Stimulated activated CD4-positive, alpha-beta T cell treated with anti-CD3 and anti-CD28 coated beads, Interleukin-15, amount 100 ng/mL, for 1 hour (primary cell): ENCODE results near the gene TAX1BP1.
"Not testable (repeated sequence)": the region's sequence is repeated elsewhere in the genome, so short reads cannot be mapped to it uniquely, and the experiment has no call there.

Source experiments
- DNase-seq, 2 donors: peaks; one replicate each; pipeline ENCODE4 v3.0.0-alpha.2; 2020; ENCODE audit warnings: low read depth in 1 of 2, low spot score in 1 of 2

Gene TAX1BP1

DNA sequence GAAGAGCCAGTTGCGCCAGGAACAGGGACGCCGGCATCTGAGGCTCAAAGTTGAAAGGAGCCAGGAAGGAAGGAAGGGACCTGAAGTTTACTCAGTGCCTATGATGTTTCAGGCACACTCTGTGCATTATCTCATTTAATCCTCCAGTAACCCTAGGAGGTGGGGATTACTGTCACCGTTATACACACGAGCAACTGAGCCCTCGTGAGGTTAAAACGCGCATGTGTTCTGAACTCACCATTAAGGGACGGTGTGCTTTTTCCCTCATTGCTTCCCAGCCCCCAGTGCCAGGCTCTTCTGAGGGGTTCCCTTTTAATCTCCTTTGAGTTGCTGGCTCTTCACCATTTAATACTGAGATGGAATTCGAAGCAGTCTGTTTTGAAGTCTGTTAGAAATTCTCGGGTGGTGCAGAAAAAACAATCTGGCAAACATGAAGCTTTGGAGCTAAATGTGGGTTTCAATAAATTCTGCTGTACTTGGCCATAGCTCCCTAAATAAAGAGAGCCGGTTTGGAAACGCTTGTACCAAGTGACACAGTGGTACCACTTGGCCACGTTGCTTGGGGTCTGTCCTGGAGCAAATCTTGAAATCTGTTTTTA, 102.2 kb downstream of the TAX1BP1 start:
- DNase-seq = no peak

DNA sequence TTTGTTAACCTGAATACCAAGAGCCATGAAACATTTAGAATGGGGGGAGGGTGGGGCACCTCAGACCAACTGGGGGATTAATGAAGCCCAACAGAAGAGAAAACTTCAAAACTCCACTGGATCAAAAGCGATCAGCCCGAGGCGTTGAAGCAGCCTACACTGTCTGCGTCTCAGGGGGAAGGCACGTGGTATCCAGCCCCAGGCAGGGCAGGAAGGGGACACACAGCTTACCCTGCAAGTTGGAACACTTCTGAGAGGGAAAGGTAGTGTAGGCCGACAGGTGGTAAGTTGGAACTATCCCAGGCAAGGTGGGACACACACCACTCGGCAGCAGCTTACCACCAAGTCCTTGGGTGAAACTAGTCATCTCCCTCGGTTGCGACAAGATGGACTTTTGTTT, 102.9 kb downstream of the TAX1BP1 start:
- no peak for DNase-seq

DNA sequence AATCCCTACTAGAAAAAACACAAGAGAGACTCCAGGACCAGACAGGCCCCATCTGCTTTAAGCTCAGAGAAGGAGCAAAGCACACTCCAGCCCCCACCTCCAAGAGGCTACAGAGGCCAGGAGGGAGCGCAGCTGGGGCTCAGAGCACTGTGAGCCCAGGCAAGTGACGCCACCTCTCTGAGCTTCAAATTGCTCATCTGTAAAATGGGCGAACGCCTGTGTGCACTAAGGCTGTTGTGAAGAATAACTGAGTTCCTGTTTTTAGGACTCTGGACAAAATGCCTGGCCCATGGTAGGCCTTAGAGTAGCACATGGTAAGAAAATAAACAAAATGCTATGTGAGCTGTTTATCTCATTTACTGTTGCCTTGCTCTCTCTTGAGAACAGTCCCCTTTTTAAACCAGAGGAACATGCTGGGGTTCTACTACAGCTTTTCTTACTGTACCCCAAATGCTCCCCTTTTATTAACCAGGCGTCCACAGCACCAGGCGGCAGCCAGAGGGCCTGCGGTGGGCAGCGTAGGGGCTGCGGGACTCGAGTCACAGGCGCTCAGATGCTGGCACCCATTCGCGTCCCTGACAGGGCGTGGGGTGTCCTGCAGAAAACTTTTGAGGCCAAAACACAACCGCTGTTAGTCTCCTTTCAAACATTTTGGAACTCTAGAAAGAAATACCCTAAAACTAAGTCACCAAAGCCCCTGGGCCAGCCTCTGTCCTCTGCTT, 103.8 kb downstream of the TAX1BP1 start:
- DNase-seq = no peak

DNA sequence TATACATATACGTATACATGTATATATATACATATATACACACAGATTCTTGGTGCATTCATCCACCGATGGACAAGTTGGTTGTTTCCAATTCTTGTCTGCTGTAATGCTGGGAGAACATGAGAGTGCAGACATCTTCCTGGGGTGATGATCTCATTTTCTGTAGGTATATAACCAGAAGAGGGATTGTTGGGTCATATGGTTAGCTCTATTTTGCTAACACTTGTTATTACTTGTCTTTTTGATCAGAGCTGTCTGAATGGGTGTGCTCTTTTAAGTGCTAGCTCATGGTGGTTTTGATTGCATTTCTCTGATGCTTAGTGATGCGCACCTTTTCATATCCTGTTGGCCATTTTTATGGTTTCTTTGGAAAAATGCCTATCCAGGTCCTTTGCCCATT, 106.4 kb downstream of the TAX1BP1 start:
- DNase-seq = no peak

DNA sequence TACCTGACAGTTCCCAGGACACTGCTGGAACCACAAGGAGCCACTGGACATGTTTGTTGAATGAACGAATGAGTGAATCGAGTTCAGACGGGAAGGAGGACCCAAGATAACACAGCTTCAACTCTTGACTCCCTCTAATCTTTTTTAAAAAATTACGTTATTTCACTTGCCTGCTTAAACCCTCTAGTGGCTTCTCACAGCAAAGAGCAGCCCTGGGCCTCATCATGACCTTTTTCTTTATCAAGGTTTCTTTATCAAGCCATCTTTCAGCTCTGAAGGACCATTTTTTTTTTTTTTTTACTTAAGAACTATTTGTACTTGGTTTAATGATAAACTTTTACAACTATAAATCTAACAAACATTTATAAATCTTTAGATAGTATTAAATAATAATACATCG, 110.6 kb downstream of the TAX1BP1 start:
- DNase-seq = no peak

DNA sequence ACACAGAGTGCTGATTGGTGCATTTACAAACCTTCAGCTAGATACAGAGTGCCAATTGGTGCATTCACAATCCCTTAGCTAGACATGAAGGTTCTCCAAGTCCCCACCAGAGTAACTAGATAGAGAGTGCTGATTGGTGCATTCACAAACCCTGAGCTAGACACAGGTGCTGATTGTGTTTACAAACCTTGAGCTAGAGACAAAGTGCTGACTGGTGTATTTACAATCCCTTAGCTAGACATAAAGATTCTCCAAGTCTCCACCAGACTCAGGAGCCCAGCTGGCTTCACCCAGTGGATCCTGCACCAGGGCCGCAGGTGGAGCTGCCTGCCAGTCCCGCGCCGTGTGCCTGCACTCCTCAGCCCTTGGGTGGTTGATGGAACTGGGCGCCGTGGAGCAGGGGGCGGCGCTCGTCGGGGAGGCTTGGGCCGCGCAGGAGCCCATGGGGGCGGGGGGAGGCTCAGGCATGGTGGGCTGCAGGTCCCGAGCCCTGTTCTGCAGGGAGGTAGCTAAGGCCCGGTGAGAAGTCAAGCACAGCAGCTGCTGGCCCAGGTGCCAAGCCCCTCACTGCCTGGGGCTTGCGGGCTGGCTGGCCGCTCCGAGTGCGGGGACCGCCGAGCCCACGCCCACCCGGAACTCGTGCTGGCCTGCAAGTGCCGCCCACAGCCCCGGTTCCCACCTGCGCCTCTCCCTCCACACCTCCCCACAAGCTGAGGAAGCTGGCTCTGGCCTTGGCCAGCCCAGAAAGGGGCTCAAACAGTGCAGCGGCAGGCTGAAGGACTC, 116.9 kb downstream of the TAX1BP1 start:
- DNase-seq = not testable (repeated sequence)

DNA sequence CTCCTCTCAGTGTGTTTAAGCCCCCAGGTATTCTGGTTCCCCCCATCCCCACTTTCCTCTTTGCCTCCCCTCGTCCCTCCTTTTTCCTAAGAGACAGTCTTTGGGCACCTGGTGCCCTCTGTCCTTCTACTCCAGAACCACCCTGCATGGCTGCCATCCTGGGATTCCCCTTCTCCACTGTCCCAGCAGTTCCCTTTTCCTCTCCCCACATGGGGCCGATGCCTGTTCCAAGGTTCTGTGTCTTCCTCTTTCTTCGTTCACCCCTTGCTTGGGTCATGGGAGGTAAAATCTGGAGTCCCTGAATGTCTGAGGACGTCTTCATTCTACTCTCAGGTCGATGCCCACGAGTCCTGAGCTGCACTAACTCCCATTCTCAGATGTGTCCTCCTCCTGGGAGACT, 120.8 kb downstream of the TAX1BP1 start:
- DNase-seq = no peak

DNA sequence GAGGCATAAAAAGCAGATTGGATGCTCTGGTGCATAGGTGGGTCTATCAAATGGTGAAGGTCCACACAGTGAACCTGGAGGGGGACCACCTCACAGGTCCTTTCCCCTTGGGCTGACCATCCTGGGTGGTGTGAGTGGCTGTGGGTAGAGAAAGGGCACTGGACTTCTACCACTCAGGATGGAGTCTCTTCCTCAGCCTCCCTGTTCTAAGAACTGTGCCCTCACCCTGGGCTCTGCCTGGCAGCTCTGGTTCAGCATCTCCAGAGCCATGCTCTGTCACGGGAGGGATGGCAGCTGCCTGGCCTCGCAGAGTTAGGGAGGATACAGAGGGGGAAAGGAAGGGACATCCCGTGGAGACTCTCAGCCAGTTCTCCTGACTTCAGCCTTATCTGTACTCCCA, 121.8 kb downstream of the TAX1BP1 start:
- DNase-seq = no peak

DNA sequence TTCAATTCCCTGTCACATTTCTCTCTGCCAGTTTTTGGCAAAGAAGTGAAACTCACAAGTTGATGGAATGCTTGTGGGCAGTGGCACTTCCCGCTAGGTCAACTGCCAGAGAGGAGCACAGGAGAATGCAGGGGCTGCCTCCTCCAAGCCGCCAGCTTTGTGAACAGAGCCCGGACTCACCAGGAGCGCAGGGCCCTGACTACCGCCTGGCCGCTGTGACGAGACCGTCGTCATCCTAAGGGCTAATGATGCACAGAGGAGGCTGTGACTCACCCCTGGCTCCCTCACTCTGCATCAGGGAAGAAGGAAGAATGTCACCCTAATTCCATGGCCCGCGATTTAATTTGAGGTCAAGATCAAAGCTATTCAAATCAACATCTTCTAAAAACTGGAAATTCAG, 123.9 kb downstream of the TAX1BP1 start:
- no peak for DNase-seq

DNA sequence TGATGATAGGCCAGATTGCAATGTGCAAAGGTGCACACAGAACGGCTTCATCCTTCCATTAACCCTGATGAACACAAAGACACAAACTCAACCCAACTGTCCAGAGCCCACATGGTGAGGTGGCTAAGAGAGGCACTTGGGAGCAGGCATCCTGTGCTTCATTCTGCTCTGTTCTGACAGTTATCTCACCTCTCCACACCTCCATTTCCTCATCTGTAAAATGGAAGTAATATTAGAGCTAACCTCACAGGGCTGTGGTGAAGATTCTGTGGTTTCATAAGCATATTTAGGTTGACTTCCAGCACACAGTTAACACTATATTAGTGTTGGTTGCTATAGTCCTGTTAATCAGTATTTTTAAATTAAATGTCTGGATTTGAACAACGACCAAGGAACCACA, 126.3 kb downstream of the TAX1BP1 start:
- DNase-seq = no peak

DNA sequence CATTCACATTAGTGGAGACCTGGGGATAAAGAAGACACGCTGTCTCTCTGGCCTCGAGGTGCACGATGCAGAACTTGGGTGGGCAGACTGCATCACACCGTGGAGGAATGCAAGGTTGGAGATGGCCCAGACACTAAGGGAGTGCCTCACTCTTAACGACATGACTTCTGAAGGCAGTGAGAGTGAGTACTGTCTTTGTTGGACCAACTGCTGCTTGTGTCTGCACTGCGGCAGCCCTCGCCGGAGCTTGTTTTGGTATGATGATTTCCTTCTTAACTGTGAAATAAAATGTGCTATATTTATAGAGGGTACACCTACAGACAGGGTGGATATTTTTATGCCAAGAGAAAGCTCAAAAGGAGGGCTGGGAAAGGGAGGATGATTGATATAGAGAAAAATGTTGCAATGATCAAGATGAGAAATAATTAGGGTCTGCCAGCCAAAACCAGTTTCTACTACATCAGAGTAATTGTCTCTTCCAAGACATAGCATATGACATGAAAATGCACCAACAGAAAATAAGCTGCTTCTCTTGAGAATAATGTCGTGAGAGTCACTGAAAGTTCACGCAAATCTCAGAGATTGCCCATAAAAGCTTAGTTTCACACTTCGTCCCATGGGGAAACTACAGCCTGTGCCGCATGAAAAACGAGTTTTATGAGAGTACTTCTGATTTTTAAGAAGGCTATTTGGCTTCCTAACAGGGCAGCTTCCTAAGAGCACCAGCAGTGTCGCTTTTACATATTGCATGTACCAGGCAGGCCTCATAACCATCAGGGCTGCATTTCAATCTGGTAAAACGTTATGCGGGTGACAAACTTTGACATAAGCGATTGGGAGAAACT, 127.1 kb downstream of the TAX1BP1 start:
- no peak for DNase-seq

DNA sequence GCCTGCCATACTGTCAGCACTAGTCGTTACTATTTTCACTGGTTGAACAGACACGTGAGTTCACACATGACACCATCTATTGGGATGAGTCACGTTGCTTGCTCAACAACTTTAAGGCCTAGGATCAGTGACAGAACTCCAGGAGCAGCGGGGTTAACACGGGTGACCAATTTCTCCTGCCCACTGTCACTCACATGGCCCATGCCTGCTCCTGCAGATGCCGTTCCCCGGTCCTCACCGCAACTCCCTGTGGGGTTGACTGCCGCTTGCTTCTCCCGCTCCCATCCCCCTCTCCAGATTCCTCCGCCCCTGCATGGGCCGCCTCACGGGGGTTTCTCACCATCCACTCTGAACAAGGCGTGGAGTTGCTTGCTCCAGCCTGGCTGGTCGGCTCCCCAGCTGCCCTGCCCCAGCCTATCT, 128.2 kb downstream of the TAX1BP1 start:
- DNase-seq = no peak

DNA sequence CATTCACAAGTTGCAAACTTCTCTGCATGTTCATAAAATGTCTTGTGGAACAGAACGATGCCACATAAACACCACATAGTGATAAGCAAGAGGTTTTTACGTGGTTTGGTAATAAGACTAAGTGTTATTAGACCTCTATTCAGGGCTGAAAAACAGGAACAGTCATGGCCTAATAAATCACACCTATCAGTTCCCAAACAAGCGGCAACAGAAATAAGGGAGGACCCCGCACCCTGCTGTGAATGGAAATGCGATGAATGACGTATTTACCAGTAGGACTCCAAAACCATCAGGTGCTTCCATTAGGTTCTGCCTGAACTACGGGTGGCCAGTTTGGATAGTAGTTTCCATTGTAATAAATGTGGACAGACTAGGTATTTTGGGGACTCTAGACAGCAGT, 129.1 kb downstream of the TAX1BP1 start:
- DNase-seq = no peak

DNA sequence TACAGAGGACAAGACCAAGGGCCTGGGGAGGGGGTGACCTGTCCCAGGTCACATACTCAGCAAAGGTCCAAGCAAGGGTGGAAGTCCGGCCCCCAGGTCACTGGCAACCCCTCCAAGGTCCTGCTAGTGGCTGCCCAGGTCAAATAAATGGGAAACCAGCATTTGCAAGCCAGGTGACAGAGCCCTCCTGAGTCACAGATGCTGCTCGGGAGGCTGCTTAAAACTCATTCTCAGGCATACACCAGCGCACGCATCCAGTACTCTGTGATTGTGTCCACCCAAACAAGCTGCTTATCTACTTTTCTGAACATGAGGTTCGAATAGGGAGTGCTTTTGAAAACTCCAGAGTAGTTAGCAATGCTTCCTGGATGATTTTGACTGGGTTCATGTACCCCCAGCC, 130.6 kb downstream of the TAX1BP1 start:
- DNase-seq = no peak

DNA sequence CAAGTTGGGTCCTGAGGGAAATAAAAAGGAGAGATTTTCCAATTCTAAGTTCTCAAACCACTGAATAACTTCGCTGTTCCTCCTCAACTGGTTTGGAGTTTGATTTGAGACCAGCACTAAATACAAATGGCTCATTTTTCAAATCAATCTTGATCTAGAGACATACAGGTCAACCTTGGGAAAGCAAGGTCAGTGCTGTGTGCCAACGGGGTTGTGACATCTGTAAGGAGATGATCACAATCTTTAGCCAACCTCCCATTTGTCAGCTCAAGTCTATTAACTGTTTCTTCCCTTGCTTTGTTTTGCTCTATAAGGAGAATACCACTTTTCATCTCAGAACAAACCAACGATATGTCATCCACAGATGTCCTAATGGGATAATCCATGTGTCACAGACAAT, 131.1 kb downstream of the TAX1BP1 start:
- DNase-seq = no peak

DNA sequence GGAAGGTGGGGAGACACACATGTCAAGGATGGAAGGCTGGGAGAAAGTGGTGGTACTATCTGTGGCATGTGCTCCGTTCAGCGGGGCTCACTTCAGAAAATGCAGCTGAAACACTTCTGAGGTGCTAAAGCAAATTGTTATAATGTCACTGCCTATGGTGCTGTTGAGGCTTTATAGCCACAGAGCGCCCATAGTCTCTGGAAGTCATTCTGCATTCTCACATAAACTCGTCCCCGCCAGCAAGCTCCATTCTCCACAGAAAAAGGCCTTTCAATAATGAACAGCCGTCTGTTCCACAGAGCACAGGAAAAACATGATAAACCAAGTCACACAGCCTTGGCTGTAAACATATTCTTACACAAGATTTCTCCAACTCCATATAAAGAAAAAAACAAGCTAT, 131.9 kb downstream of the TAX1BP1 start:
- DNase-seq = no peak

DNA sequence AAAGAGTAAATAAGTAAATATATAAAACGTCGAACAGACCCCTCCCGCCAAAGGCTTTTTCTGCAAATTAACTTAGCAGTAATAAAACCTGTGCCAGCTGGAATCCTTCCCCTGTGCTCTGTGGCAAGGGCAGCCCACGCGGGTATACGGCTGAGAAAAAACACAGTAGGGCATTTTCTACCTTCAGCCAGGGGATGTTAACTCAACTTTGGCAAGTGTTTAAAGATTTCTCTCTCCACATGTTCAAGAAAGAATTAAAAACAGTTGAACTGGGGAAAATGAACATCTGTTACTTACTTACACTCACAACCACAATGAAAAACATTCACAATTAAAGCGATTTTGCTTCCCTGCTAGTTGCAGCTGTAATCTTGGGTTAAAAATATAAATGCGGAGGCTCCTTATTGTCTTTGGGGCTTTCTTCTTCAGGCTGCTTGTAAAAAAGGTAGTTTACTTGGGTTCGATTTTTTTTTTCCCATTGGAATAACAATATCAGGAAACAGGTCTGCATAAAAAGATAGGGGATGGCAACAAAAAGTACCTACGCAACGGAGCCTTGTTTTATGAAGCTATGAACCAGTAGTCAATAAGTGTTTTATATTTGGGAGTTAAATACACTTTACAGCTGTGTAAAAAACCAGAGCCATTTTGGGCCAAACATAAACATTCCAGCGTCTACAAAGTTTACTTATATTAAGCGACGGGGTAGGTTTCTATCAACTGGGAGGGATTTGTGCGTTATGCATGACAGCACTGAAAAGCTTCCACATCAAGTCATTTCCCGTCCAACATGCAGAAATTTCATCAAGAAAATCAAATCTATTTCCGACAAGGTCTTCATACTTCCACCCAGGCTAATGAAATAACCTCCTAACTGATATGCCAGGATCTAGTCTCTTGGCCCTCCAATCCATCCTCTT, 132.7 kb downstream of the TAX1BP1 start:
- no peak for DNase-seq

DNA sequence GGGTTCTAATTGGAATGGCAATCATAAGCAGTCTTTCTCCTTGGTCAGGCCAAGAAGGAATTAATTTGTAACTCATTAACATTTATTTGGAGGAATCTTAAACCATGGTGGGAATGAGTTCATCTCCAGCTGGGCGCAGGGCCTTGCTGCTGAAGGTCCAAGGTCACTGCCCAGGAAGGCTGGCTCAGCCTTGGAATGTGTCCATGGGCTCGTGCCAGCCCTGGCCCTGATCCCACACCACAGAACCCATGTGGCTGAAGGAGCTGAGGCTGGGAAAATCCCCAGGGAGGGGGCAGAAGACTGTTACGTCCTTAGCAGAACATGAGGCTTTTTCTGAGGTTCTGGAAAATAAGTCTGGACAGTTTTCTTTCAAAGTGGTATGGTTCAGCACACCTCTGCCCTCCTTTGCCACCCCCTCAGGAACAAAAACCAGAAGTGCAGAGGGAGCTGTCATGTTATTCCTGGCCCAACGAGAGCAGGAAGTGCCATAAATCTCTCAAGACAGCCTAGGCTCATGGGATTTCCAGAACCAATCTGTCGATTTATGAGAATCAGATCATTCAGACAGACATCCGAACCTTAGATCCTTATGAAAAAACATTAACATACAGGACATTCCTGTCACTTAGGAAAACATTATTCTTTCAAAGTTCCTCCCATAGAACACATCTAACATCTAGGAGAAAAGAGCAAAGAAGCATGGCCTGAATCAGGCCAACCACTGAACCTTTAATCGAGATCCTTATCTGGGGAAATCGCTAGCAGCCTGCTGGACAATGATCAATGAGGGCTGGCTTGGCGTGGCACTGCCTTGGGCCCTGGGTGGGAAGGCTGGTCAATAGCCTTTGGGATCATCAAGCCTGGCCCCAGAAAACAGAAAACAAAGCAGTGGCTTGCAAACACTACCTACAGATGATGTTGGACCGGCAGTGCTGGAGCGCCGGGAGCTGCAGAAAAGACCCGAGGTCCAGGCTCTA, 134.3 kb downstream of the TAX1BP1 start:
- no peak for DNase-seq

DNA sequence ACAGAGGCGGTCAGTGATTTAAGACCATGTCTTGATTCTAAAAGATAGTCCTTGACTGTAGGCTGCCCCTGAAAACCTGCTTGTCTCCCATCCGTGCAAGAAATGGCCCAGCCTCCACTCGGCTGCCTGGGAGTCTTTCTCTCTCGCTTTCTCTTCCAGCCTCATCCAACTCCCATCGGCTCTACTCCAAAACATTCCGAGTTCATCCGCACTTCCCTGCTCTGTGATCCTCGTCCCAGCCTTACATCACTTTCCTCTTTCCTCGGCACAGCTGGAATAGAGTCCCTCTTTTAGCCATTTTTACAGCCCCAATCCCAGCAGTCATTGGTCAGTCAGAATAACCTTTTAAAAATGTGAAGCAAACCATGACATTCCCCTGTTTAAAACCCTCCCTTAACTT, 135.1 kb downstream of the TAX1BP1 start:
- DNase-seq = no peak
